COLO829 (cell line): ENCODE data around the gene UBQLN1.

Experiments used
- DNase-seq: peaks from one replicate; pipeline ENCODE4 v3.0.0; 2012; ENCODE audit warnings: low spot score

The UBQLN1 gene

DNA sequence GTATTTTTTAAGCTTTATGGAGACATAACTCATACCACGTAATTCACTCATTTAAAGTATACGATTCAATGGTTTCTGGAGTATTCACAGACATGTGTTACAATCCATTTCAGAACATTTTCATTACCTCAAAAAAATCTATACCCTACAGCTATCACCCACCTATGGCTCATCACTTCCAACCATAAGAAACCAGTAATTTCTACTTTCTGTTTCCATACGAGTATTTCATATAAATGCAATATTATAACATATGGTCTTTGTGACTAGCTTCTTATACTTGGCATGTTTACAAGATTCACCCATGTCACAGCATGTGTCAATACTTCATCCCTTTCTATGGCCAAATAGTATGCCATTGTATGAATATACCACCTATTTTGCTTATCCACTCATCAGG is 18.8 kb downstream of the UBQLN1 start:
- no peak for DNase-seq

DNA sequence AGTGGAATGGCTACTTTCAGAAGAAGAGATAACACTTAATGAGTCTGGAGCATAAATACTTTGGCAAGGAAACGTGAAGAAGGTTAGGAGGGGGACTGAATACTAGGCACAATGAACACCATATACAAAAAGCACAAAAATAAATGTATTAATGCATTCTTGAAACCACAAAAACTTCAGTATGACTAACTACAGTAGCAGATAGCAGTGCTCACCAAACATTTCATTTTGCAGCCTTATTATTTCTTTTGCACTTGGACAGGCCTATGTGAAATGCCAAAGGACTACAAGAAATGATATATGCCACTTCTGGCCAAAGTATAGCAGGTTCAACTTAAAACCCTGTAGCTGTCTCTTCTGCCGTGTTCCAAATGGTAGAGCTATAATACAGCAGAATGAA is 26.3 kb downstream of the UBQLN1 start:
- no peak for DNase-seq

DNA sequence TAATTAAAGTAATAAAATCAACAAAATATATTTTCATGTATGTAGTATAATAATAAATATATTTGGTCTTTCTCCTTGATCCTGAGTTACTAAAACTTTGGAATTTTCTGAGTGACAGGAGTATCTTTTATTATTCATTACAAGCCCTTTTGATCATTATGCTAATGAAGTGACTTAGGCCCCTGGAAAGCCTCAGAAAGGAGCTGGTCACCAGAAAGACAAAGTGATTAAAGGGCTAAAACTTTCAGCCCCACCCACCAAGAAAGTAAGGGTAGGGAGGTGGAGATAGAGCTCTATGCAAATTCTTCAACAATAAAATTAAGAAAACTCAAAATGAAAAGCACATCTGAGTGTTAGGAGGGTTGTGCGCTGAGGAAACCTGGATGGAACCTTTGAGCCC is 27.5 kb downstream of the UBQLN1 start:
- DNase-seq: no peak

DNA sequence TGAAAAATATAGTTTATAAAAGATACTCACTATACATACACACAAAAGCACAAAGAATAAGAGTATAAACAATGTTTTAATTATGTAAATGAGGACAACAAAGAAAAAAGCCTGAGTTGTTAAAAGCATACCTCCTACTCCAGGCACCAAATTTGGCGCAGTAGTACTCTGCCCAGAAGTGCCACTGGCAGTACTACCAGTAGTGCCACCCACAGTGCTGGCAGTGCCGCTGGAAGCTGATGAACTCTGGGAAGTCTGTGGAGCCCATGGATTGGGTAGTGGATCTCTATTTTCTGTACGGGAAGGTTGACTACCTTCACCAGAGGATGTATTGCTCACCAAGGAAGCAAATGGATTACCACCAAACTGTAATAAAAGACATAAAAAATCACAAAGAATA is 30.2 kb downstream of the UBQLN1 start:
- DNase-seq: no peak

DNA sequence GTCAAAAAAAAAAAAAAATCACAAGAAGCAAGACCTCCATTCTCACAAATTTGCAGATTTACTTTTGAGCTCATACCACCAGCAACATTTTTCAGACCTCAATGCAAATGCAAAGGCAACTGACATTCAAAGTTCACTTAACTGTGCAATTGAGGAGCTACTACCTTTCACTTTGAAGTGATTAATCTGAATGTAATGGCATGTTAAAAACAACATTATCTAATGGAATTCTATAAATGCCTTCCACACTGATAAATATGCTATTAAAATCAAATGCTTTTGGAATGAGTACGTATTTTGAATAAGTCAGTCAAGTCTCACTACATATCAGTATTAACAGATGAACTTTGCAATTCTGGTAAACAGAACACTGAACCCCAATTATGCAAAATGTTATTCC is 32.3 kb downstream of the UBQLN1 start:
- no peak for DNase-seq

DNA sequence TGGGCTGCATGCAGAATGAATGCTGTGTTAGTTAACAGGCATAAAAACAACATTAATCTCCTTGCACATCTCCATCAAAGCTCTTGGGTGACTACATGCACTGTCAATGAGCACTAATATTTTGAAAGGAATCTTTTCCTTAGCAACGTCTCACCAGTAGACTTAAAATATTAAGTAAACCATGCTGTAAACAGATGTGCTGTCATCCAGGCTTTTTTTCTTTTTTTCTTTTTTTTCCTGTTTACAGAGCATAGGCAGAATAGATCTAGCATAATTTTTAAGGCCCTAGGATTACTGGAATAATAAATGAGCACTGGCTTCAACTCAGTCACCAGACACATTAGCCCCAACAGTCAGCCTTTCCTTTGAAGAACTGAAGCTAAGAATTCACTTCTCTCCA is 36.3 kb downstream of the UBQLN1 start:
- DNase-seq: no peak

DNA sequence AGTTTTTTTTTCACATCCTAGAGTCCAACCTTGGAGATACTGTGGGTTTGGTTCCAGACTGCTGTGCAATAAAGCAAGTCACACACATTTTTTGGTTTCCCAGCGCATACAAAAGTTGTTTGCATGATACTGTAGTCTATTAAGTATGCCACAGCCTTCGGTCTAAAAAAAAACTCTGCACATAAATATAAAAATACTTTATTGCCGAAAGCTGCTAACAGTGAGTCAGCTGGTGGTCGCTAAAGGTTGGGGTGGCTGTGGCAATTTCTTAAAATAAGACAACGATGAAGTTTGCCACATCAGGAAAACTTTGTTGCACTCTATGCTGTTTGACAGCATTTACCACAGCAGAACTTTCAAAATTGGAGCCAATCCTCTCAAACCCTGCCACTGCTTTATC is 37.4 kb downstream of the UBQLN1 start:
- DNase-seq: no peak

DNA sequence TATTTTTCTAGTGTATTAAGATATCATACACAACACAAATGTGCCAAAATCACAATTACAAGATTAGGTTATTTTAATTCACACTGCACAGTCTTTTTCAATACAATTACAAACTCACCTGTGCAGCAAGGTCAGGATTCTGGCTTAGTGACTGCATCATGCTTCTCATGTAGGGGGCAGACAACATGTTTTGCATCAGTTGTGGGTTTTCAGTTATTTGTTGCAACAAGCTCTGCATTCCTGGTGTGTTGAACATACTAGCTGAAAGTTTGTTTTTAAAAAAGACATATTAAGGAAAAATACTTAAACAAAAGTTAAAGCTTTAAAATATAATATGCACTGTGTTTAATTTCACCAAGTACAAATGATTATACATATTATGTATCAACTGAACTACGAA is 38.7 kb downstream of the UBQLN1 start:
- DNase-seq: no peak

DNA sequence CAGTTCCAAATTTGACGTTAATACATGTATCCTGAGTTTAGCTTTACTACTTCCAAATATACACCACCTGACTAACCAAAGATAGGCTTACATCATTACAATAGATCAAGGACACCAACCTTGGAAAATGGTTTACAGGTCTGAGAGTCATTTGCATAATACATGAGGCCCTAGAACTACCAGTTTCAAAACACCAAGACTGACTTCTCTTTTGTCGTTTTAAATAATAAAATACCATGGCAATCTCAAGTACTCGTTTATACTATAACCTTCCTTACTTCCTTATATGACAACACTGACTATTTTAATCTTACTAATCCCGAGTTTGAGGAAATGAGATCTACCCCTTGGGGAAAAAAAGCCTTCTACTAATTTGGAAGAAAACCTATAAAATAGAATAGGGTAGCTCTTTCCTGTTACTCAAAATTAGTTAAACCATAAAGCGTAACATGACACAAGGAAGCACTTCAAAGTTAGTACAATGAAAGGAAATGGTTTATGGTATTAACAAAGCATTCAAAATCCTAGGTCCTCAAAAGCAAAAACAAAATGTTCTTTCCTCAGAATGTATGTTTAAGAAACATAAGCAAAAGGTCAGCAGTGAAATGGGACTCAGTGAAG is 42.1 kb downstream of the UBQLN1 start:
- no peak for DNase-seq

DNA sequence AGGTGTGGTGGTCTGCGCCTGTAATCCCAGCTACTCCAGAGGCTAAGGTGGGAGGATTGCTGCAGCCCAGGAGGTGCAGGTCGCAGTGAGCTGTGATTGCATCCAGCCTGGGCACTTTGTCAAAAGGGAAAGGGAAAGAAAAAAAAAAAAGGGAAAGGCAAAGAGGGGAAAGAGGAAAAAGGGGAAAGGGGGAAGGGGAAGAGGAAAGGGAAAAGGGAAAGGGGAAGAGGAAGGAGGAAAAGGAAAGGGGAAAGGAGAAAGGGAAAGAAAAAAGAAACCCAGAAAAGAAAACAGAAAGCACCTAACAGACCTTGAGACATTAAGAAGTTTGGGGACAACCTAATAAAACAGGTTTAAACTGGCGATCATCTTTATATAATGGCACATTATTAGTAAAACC is 44.8 kb downstream of the UBQLN1 start:
- DNase-seq: no peak

DNA sequence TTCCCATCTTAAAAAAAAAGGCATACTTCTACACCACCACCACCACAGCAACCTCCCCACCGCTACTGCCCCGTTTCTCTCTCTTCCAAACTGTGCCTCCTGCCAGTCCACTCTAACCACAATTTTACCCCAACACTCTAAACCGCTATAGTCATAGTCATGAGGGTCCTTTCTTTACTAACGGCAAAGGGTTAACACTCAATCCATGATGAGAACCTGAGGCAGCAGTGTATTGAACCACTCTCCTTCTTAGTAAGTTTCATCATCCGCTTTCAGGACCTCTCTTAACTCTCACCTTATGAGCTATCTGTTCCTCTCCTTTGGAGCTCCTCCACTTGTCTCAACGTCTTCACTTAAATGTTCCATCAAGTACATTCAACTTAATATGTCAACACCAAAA is 50.8 kb downstream of the UBQLN1 start:
- DNase-seq: no peak

DNA sequence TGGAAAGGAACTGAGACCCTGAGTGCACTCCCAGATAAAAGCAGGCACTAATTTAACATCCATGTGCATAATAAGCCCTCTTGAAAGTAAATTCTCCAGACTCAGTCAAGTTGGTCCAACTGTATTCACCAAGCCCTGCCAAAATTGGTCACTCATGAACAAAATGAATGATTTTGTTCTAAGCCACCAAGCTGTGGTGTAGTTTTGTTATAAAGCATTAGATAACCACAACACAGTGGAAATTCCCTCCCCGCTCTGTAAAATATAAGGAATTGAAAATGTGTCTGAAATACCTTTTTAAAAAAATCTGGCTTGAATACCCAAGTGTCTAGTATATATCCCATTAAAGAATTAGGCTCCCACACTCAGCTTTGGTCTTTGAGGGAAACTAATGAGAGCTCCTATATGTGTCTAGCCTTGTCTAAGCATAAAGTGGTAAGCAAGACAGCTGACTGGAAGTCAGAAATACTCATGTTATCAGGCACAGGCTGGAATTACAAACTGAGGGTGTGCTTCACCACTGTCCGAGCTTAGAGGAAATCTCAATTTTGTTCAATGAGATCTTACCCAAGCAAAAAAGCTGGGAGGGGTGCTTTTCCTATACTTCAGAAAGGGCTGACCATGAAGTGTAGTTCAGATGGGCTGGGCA is 51.6 kb downstream of the UBQLN1 start:
- DNase-seq: no peak

DNA sequence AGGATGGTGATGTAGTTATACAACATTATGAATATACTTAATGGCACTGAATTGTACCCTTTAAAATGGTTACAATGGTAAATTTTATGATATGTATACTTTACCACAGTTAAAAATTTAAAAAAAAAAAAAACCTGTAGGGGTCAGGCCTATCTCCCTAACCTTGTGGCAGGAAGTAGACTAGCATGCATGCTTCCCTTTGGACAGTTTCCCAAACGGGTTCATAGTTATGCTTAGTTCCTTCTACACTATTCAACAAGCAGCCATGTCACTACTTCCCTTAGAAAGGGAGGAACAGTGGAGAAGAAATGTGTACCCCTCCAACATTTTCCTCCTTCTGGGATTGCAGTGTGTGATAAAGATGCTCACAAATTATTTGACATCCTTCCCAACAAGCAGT is 52.3 kb downstream of the UBQLN1 start:
- DNase-seq: no peak

DNA sequence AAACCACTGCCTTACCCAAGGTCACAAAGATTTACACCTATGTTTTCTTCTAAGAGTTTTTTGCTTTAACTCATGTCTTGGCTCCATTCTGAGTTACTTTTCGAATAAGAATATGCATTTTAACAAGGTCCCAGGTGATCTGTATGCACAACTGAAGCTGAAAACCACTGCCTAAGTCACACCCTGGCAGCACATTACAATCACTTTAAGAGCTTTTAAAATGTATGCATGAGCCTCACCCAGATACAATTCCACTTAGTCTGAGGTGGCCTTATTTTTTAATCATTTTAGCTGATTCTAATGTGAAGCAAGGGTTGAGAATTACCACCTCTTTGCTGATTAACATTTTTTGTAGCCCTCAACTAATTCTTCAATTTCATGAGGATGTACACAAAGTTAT is 55.3 kb downstream of the UBQLN1 start:
- no peak for DNase-seq

DNA sequence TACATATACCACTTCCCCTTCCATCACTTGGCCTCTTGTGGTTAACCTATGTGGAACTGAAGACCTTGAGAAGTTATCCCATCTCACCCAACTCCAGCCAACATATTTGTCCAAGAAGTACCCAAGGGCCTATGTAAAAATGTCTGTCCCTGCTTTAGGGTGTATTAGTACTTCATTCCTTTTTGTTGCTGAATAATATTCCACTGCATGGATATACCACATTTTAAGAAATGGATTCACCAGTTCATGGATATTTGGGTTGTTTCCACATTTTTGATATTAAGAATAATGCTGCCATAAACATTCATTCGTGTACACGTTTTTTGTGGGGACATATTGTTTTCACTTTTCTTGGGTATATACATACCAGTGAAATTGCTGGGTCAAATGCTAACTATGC is 56.2 kb downstream of the UBQLN1 start:
- no peak for DNase-seq

DNA sequence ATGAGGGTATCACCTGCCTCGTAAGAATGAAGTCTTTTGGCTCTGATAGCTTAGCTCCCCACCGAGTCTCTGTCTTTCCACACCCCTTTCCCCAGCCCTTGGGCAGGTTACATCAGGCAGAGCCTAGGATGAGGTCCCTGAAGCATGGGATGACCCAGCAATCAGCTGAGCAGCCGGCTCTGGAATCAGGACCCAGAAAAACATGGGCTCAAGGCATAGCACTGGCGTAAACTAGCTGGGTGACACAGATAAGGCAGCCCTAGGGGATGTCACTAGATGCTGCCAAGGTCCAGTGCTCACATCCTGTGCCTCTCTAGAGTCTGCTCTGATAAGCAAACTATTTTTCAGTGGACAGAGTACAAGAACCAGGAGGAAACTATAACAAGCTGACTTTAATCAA is 58.2 kb downstream of the UBQLN1 start:
- no peak for DNase-seq

DNA sequence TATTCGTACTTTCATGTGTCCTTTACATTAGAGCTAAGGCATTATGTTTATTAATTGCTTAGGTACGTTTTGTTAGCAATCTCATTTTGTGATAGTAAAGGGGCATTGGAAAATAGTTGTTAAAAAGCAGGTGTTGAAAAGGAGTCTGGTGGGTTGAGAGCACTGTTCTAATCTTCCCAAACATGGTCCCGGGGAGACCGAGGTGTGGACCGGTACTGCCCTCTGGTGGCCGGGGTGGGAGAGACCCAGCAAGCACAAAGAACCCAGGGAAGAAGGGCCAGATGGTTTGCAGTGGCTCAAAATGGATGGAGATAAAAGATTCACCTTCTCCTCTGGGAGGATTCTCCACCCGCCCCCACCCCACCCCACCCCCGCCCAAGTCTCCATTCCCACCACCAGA is 58.7 kb downstream of the UBQLN1 start:
- peak; percentile 65 for DNase-seq

DNA sequence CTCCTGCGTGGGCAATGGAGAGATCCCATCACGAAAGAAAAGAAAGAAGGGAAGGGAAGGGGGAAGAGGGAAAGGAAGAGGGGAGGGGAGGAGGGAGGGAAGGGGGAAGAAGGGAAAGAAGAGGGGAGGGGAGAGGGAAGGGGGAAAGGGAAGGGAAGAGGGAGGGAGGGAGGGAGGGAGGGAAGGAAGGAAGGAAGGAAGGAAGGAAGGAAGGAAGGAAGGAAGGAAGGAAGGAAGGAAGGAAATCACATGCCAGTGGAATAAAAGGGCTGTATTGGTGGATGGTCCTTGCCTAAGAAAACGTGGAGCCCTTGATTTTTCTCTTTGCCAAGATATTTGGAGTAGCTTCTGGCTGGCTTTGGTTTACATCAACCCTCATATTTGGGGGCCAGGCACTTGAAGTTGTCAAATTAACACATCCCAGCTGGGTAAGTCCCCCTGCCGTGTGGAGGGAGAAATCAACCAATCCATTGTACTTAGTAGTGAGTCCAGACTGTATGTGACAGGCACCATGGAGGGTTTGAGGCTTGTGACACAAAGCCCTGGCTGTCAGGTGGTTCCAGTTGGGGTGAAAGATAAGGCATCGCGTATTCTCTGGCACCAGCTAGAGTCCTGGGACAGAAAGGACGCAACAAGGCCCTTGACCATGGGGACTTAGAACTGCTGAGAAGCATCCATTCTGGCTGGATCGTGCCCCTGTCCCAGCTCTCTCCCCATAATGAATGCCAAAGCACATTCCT is 61.1 kb downstream of the UBQLN1 start:
- no peak for DNase-seq

DNA sequence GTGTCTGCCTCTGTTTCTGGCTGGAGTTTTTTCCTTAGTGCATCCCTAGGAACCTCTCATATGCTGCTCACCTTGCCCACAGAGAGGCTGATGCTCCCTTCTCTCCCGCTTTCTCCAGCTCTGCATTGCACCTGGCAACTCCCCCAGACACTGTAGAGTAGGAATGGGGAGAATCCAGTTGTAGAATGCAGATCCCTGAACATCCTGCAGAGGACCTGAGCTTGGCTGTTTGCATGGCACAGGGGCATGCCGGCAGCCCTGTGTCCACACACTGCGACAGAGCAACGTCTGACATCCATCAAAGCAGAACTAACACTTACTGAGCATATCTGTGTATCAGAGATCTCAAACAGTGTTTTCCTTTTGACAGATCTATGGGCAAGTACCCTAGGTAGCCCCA is 65.0 kb downstream of the UBQLN1 start:
- no peak for DNase-seq

DNA sequence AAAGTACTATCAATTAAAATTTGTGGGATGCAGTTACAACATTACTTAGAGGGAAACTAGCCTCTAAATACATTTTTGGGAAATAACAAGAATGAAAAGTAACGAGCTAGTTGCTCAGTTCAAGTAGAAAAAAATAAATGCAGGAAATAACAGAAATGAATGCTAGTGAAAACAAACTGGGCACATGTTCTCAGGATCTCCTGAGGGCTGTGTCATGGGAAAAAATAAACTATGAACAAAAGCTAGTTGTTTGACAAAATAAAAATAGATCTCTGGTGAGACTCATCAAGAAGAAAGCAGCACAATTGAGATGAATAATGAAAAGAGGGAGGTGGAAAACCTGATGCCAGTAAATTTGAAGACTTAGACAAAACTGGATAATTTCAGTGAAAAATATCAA is 68.5 kb downstream of the UBQLN1 start:
- DNase-seq: peak; percentile 51

DNA sequence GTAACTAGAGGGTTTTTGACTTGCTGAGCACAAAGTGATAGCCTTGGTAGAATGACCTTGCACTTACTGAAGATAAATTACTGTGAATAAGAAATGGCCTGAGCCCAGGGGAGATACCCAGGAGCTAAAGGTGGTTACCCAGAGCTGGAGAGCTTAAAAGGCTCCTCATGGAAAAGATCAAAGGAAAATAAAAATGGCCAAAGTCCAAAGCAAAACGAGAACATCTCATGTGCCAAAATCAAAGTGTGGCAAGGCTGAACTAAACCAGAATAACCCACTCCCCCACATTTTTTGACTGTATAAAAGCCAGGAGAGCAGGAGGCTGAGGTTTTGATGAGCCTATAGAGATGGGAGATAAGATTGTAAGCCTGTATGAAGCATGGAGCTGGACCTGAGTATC is 70.4 kb downstream of the UBQLN1 start:
- no peak for DNase-seq

DNA sequence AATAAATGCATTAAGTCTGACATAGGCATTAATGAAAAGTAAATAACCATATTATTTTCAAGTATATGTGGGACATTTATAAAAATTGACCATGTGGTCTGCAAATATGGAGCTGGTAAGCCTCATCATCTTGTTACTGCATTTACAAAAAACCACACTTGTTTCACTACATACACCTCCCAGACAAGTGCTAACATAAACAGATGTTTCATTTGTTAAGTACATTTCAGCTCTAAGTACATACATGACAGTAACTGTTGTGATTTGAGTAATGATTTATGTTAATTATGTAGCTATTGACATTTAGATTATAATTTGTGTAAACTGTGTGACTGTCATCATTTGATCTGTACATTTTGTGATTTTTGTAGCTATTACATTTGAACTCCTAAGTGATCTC is 70.9 kb downstream of the UBQLN1 start:
- no peak for DNase-seq

DNA sequence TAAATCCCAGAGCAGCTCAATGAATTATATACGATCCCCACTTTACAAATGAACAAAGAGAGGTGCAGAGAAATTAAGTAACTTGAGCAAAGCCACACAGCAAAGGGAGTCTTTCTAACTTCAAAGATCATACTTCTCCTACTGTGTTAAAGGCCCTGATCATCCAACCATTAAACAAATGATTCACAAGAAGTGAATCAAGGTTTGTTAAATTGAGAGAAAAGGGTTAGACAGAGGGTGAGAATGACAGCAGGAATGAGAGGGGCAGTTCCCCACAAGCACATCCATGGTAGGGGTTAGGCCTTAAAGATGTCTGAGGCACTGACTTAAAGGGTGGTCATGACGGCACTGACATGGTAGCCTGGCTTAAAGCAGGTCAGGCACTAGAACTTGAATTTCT is 74.1 kb downstream of the UBQLN1 start:
- no peak for DNase-seq

DNA sequence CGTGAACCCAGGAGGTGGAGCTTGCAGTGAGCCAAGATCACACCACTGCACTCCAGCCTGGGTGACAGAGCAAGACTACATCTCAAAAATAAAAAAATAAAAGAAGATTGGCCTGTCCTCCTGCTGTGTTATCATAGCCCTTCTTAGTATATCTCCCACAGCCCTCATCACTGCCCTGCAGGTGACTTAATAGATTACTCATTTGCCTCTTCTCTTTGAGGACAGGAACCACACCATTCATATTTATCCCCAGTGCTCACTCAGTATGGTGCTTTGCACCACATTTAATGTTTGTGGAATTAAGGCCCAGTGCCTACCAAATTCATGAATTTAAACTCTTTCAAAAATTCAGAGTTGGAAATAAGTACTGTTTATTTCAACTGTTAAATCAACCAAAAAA is 74.5 kb downstream of the UBQLN1 start:
- no peak for DNase-seq
